Superior temporal gyrus (tissue), 1 donor: ENCODE measurements around the gene IRX2.

Experiments
- DNase-seq: peaks from one replicate; pipeline ENCODE4 v3.0.0-alpha.2; 2016; ENCODE audit errors: extremely low spot score

Gene IRX2

GRCh38 chr5:2756211-2757152, 5.0 kb upstream of the IRX2 start:
- DNase-seq, result no peak

DNA sequence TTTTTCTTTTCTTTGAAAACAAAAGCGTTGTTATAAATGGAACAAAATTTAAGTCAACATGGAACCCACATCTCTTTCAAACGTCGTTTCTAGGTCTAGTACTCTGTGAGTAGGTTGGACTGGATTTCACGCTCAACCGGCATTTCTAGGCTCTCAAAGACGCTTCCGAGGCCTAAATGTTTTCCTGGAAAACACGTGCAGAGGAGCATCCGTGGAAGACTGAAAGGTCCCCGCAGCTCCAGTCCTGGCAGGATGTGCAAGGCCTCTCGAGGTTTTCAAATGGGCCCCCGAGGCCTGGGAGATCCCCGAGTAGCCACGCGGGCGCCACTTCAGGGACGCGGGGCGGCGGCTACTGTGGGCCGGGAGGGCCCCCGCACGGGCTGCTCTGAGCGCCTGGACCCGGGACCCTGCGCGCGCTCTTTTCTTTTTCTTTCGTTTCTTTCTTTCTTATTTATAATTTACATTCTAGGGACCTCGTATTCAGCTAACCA, 4.2 kb upstream of the IRX2 start:
- no peak for DNase-seq

DNA sequence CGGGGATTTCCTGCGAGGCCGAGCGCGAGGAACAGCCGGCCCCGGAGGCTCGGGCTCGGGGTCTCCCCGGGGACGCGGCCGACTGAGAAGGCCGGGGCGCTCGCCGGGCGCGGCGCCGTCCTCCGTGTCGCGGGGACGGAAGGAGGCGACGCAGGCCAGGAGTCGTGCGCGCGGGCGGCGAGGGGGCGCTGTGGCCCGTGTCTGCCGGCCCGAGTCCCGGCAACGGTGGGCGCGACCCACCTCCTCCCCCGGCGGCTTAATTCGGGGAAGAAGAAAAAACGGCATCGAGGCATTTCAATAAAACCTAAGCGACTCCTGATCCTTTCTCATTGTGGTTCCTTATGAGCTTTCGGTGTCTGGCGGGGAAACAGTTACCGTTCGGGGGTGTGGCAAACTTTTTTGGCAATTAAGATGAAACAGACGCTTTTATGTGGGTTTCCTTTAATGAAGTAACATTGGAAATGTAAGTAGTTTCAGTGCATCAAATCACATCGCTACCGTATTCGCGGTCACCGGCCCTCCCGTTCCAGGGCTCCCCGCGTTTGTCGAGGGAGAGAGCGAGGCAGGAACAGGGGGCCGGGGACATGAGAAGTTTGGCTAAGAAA, 3.7 kb upstream of the IRX2 start:
- DNase-seq, result no peak

- DNase-seq, result no peak
Observed at GRCh38 chr5:2754581-2755075, 3.2 kb upstream of the IRX2 start.

- DNase-seq, result no peak
Observed at GRCh38 chr5:2753452-2754420, 2.3 kb upstream of the IRX2 start.

DNA sequence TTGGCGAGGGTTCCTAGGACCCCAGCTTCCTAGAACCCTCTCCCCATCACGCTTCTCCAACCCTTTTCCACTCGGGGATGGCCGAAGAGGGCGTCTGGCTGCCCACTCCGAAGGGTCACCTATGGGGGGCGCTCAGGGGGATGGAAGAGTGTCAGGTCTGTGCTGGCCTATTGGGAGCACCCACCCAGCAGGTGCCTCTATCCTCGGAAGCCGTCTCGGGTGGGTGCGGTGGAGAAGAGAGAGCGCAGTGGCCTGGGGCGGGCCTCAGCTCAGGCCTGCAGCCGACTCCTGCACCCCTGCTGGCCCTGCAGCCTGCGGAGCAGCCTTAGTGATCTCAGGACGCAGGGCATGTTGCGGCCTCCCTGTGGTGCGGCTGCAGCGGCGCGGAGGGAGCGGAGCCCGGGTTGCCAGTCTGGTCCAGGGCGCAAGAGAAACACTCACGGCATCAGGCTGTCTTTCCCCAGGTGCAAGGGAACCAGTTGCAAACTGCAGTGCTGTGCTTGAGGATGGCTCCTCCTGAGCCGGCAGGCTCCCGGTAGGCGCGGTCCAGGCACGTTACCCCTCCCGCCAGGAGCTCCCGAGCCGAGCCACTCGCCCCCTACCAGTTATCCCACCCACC, 1.5 kb upstream of the IRX2 start:
- DNase-seq, result no peak

- no peak for DNase-seq
Observed at GRCh38 chr5:2752059-2752820, 763 bp upstream of the IRX2 start.

GRCh38 chr5:2750758-2751464, 566 bp downstream of the IRX2 start:
- DNase-seq, result no peak

DNA sequence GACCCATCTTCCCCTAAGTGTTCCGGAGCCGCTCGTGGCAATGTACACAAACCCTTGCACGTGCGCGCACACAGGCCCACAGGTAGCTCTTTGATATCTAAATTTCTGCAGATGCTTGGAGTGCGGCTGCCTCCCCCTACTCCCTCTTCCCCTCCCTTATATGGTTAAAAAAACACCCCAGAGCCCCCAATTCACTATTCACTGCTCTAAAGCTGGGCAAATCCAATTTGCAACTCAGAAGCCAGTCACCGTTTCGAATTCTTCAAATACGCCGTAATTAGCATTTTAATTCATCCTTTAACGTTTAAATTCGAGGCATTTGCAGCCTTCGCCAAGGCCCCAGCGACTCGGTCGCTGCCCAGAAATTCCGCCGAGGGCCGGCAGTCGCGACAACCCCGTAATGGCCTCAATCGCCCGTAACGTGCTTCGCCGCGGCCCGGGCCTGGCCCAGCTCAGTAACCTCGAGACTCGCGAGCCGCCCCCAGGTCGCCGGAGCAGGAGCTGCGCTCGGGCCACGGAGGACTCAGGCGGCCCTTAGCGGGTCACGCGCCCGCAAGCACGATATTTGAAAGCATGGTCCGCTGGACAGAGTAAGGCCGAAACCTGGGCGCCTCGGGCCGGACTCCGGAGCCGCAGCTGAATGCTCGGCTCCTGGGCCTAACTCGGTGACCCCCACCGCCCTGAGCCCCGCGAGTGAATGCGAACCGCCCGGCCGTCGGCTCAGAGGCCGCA, 1.3 kb downstream of the IRX2 start:
- DNase-seq, result no peak

- DNase-seq, result no peak
Observed at GRCh38 chr5:2749514-2750025, 1.9 kb downstream of the IRX2 start.

- DNase-seq, result no peak
Observed at GRCh38 chr5:2748861-2749513, 2.5 kb downstream of the IRX2 start.

- no peak for DNase-seq
Observed at GRCh38 chr5:2748179-2748860, 3.2 kb downstream of the IRX2 start.

- no peak for DNase-seq
Observed at GRCh38 chr5:2747363-2748162, 3.9 kb downstream of the IRX2 start.

DNA sequence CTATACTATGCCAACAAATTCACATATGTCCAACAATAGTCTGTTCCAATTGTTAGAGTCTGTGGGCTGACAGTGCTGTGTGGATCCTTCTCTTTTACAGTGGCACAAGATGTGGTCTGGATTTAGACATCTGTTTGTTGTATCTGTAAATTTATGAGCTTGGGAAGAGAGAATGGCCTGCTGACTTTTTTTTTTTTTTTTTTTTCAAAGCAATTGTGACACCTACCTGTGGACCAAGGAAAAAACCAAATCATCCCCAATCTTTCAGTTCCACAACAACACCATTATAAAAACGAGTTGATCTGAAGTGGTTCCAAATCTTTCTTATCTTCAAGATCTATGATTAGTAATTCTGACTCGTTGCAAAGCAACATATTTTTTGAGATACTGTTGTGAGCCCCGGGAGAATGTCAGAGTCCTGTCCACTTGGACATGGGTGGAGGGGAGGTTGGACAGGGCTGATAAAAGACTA, 4.9 kb downstream of the IRX2 start:
- no peak for DNase-seq

DNA sequence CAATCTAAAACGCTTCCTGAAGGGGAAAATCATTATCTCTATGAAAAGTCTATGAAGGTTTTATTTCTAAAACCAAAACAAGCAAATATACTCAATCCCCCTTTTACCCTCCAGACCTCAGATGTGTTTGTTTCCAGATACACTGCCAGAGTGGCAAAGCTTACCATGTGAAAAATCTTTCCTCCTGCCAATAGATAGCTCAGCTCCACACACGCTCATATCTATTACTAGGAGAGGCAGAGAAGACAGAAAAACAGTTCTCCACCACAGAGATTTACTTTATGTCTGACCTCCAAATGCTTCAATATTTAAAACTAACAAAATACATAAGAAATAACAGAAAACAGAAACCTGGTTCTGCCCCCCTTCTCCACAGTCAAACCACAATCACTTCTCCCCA, 7.0 kb downstream of the IRX2 start:
- DNase-seq, result no peak

DNA sequence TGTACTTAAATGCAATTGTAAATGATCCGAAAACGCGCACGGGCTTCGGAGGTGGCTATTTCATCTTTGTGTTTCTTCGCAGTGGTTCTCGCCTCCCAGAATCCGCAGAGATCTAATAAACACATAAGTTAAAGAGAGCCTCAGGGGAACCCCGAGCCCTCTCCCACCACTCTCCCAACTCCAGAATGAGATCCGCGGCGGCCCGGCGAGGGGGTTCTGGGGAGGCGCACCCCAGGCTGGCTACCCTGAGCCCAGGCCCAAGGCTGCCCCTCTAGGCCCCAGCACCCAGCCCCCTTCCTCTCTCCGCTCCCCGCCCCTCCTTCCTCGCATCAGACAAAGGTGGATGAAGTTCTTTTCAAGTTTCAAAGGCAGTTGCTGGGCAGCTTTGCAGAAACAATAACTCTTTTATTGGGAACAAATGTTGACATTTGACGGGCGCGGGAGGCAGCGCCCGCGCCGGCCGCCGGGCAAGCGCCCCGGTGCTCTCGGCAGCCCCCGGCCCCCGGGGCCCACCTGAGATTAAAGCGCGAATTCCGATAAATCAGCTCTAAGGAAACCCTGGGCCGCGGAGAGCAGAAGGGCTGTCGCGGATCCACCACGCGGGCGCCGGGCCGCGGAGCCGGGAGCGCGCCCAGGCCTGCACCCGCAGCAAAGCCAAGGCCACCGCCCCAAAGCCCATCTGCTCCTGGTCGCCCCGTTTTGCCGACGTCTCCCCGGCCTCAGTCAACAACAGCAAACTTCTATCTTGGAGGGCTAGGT, 8.4 kb downstream of the IRX2 start:
- no peak for DNase-seq
